Natural killer cell (primary cell): Measurements from ENCODE around the gene COL23A1. TPM values are rescaled to one million over a fixed set of nuclear protein-coding genes. Genes with fewer than 3 reads are reported as not detected.
"Not testable (repeated sequence)": the region's sequence is repeated elsewhere in the genome, so short reads cannot be mapped to it uniquely, and the experiment has no call there.

ENCODE experiments used
- ATAC-seq, 3 donors: fragments of 150-1000 bp in 2 of 3; fragments of 200-7000 bp in 1 of 3; cut with Tn5 transposase; 1 replicate in 1 of 3; 2 replicates in 2 of 3; pipeline ENCODE4 v1.10.0; 2021; ENCODE audit warnings: mild to moderate bottlenecking in 2 of 3, moderate library complexity in 2 of 3
- DNase-seq, 2 donors: peaks; one replicate each; pipeline versions ENCODE4 v3.0.0 to v3.0.0-alpha.2; 2013 to 2021; ENCODE audit warnings: mixed read lengths in 1 of 2
- H3K27ac ChIP-seq: one replicate; pipeline ENCODE4 v1.5.1; 2013; ENCODE audit warnings: mild to moderate bottlenecking, low read length
- H3K27me3 ChIP-seq: one replicate; pipeline ENCODE4 v1.6.1; 2013; ENCODE audit warnings: low read length; ENCODE audit not compliant: control insufficient read depth, insufficient read depth
- H3K36me3 ChIP-seq: one replicate; pipeline ENCODE4 v1.6.1; 2013; ENCODE audit warnings: low read length; ENCODE audit not compliant: control insufficient read depth, insufficient read depth
- H3K4me1 ChIP-seq: one replicate; pipeline ENCODE4 v1.6.1; 2013; ENCODE audit warnings: low read length; ENCODE audit not compliant: control insufficient read depth, insufficient read depth
- H3K4me3 ChIP-seq: one replicate; pipeline ENCODE4 v1.5.1; 2013; ENCODE audit warnings: low read length
- H3K9me3 ChIP-seq: one replicate; pipeline ENCODE4 v1.6.1; 2013; ENCODE audit warnings: low read length; ENCODE audit not compliant: control insufficient read depth, insufficient read depth
- H3K27ac Mint-ChIP-seq, 2 donors: one replicate each; pipeline ENCODE4 v1.8.0; 2022; ENCODE audit warnings: mild to moderate bottlenecking in 2 of 2, mixed read lengths in 2 of 2, moderate library complexity in 1 of 2
- H3K27me3 Mint-ChIP-seq, 2 donors: one replicate each; pipeline ENCODE4 v1.8.0; 2022; ENCODE audit warnings: low read depth in 2 of 2, mixed read lengths in 2 of 2
- H3K36me3 Mint-ChIP-seq: one replicate; pipeline ENCODE4 v1.8.0; 2022; ENCODE audit warnings: mixed read lengths
- H3K4me1 Mint-ChIP-seq, 2 donors: one replicate each; pipeline ENCODE4 v1.8.0; 2022; ENCODE audit warnings: mixed read lengths in 2 of 2
- H3K4me3 Mint-ChIP-seq: one replicate; pipeline ENCODE4 v1.8.0; 2022; ENCODE audit warnings: mild to moderate bottlenecking, moderate library complexity, mixed read lengths
- H3K9me3 Mint-ChIP-seq, 2 donors: one replicate each; pipeline ENCODE4 v1.8.0; 2022; ENCODE audit warnings: mixed read lengths in 2 of 2
- WGBS: methylation state at CpG from one replicate; pipeline ENCODE4 v1.1.7; 2013; ENCODE audit warnings: missing lambda C conversion rate; ENCODE audit not compliant: insufficient coverage; 5-methylcytosine and 5-hydroxymethylcytosine counted together
- intact Hi-C: fragments of 100-400 bp; cut with micrococcal nuclease; formaldehyde crosslinking; loops from one replicate; pipeline ENCODE4 v1.14.2; 2022
- total RNA-seq, 4 donors: library from RNA; stranded (reverse); fragments of 120-200 nt in 1 of 4; gene quantifications; one replicate each; pipeline versions ENCODE4 v1.2.3 to v1.2.4, GENCODE V29; 2013 to 2022
- TF ChIP-seq, protein P1 (sequence below): fragments of 200-600 bp; IDR thresholded peaks from one replicate; pipeline ENCODE4 v1.8.0; 2022; ENCODE audit warnings: antibody characterized with exemption

Gene COL23A1
- total RNA-seq, 3 donors from 2014 or later (not counting 1 experiment from before 2014, with no cell fraction given), result 0.15 TPM; not detected in 2

DNA sequence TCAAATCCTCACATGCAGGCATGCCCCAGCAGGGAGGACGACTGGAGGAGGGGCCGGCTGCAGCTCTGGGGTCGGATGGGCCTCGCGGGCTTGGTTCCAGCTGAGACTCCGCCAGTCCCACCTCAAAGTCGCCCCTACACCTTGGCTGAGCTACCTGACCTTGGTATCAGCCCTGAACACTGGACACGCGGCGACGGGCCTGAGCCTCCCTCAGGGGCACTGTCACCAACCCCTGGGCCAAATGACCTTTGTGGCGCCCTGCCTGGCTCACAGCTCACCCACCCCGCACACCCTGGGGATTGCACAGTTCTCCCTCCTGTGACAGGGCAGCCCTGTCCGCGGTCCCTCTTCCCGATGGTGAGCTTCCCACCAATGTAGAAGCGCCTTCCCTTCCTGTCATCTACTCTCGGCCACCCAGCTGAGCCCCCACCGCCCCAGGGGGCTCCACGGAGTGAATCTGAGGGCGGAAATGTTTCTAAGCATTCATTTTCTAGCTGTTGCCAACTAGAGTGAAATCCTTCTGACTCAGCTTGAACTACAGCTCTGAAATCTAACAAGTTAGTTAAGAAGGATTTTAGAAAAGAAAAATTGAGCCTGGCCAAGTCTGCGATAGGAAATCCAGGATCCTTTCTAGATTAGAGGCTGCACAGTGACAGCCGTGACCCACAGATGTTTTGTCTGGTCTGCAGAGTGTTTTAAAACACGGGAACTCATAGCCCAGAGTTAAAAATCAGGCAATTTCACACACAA is 218.7 kb downstream of the COL23A1 start:
- peaks cover 0 to under 1% of the 10 kb centered on the region in 2 donors for H3K4me1 Mint-ChIP-seq
- H3K27ac Mint-ChIP-seq, result no peak overlapping the region
- no peaks in the 10 kb centered on the region for H3K9me3 ChIP-seq
- H3K4me3 ChIP-seq, result no peak overlapping the region
- no peaks in the 10 kb centered on the region for H3K36me3 ChIP-seq
- no peak overlapping the region for H3K4me3 Mint-ChIP-seq
- DNase-seq (no peak), ATAC-seq (no peak)
- H3K27me3 ChIP-seq, result no peaks in the 10 kb centered on the region
- no peaks in the 10 kb centered on the region for H3K4me1 ChIP-seq
- 84% methylated on average over 24 of the region's 24 CpGs for WGBS
- no peaks in the 10 kb centered on the region for H3K36me3 Mint-ChIP-seq
- peaks cover 8 to 23% of the 10 kb centered on the region in 2 donors for H3K27me3 Mint-ChIP-seq
- TF ChIP-seq, protein P1, sequence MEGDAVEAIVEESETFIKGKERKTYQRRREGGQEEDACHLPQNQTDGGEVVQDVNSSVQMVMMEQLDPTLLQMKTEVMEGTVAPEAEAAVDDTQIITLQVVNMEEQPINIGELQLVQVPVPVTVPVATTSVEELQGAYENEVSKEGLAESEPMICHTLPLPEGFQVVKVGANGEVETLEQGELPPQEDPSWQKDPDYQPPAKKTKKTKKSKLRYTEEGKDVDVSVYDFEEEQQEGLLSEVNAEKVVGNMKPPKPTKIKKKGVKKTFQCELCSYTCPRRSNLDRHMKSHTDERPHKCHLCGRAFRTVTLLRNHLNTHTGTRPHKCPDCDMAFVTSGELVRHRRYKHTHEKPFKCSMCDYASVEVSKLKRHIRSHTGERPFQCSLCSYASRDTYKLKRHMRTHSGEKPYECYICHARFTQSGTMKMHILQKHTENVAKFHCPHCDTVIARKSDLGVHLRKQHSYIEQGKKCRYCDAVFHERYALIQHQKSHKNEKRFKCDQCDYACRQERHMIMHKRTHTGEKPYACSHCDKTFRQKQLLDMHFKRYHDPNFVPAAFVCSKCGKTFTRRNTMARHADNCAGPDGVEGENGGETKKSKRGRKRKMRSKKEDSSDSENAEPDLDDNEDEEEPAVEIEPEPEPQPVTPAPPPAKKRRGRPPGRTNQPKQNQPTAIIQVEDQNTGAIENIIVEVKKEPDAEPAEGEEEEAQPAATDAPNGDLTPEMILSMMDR, result no peak
- H3K9me3 Mint-ChIP-seq, result no peaks in the 10 kb centered on the region
- H3K27ac ChIP-seq, result no peak overlapping the region
- intact Hi-C loops, result no loop called here

DNA sequence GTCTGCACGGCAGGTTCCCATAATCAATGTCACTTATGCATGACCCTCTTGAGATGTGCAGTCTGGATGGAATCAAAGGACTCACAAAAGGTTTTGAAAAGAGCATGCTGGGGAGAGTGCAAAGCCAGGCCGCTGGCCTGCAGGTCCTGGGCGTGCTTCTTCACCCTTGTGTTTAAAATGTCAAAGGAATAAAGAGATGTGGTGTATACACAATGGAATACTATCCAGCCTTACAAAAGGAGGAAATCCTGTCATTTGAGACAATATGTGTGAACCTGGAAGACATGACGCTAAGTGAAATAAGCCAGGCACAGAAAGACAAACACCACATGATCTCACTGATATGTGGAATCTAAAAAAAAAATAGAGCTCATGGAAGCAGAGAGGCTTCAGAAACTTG is 220.1 kb downstream of the COL23A1 start:
- TF ChIP-seq, protein P1, result no peak

DNA sequence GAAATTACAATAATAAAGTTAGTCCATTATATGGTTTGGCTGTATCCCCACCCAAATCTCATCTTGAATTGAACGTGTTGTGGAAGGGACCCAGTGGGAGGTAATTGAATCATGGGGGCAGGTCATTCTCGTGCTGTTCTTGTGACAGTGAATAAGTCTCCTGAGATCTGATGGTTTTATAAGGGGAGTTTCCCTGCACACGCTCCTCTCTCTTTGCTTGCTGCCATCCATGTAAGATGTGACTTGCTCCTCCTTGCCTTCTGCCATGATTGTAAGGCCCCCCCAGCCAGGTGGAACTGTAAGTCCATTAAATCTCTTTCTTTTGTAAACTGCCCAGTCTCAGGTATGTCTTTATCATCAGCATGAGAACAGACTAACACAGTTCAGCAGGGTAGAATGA is 220.7 kb downstream of the COL23A1 start:
- H3K4me1 Mint-ChIP-seq, H3K9me3 ChIP-seq, H3K9me3 Mint-ChIP-seq, H3K27ac ChIP-seq, H3K36me3 ChIP-seq, H3K27me3 ChIP-seq, intact Hi-C loops, H3K4me3 Mint-ChIP-seq, H3K4me1 ChIP-seq, ATAC-seq, H3K4me3 ChIP-seq, DNase-seq, H3K27ac Mint-ChIP-seq, H3K36me3 Mint-ChIP-seq: not testable (repeated sequence)
- WGBS, result 92% methylated on average over 3 of the region's 3 CpGs
- H3K27me3 Mint-ChIP-seq, result peaks cover 8 to 24% of the 10 kb centered on the region in 2 donors

More for the DNA sequence above, 220.1 kb downstream of the COL23A1 start:
- Histone ChIP-seq H3K4me1 (no peaks in the 10 kb centered on the region), H3K9me3 (no peaks in the 10 kb centered on the region), H3K27ac (no peak overlapping the region), H3K36me3 (no peaks in the 10 kb centered on the region), H3K27me3 (no peaks in the 10 kb centered on the region), H3K4me3 (no peak overlapping the region)
- Mint-ChIP-seq H3K4me3 (no peak overlapping the region), H3K4me1 (peaks cover 0 to 5% of the 10 kb centered on the region in 2 donors), H3K9me3 (no peaks in the 10 kb centered on the region), H3K27ac (no peak overlapping the region), H3K27me3 (peaks cover 8 to 24% of the 10 kb centered on the region in 2 donors), H3K36me3 (no peaks in the 10 kb centered on the region)
- intact Hi-C loops, result no loop called here
- DNase-seq (no peak), ATAC-seq (no peak)
- 77% methylated on average over 4 of the region's 4 CpGs for WGBS

- Mint-ChIP-seq H3K4me3 (no peak overlapping the region), H3K4me1 (peaks cover 0 to 5% of the 10 kb centered on the region in 2 donors), H3K9me3 (no peaks in the 10 kb centered on the region), H3K36me3 (no peaks in the 10 kb centered on the region), H3K27ac (no peak overlapping the region), H3K27me3 (peaks cover 8 to 24% of the 10 kb centered on the region in 2 donors)
- Histone ChIP-seq H3K27ac (no peak overlapping the region), H3K36me3 (no peaks in the 10 kb centered on the region), H3K9me3 (no peaks in the 10 kb centered on the region), H3K4me3 (no peak overlapping the region), H3K27me3 (no peaks in the 10 kb centered on the region), H3K4me1 (peaks cover 5% of the 10 kb centered on the region)
- TF ChIP-seq, protein P1, result no peak
- 90% methylated on average over 10 of the region's 10 CpGs for WGBS
- DNase-seq (no peak), ATAC-seq (no peak)
- intact Hi-C loops, result no loop called here
Observed at GRCh38 chr5:178368716-178369300, 221.4 kb downstream of the COL23A1 start.
